GM12878 (cell line): Measurements from ENCODE around the gene SERPINA6.

Experiments
- IRF4 ChIP-seq: IDR thresholded peaks from 2 replicates; pipeline ENCODE4 v1.6.1; 2011; ENCODE audit warnings: low read depth, low read length
- MTA2 ChIP-seq: fragments of 450-650 bp; IDR thresholded peaks from 2 replicates; pipeline ENCODE4 v1.6.1; 2016; ENCODE audit warnings: low read depth, mild to moderate bottlenecking, moderate library complexity
- POLR2A ChIP-seq: IDR thresholded peaks from 2 replicates; pipeline ENCODE4 v1.6.1; 2011; ENCODE audit warnings: low read depth, mild to moderate bottlenecking, low read length
- RCOR1 ChIP-seq: conservative IDR thresholded peaks from 2 replicates; pipeline ENCODE4 v1.6.1; 2012; ENCODE audit warnings: low read depth, low read length, improper control_type of control experiment
- TF ChIP-seq, protein P1 (sequence below): IDR thresholded peaks from 2 replicates; pipeline ENCODE4 v1.6.1; 2012; ENCODE audit warnings: mild to moderate bottlenecking, low read depth, low read length

GRCh38 chr14:94305620-94306019 is 17.5 kb downstream of the SERPINA6 start:
- TF ChIP-seq, protein P1, sequence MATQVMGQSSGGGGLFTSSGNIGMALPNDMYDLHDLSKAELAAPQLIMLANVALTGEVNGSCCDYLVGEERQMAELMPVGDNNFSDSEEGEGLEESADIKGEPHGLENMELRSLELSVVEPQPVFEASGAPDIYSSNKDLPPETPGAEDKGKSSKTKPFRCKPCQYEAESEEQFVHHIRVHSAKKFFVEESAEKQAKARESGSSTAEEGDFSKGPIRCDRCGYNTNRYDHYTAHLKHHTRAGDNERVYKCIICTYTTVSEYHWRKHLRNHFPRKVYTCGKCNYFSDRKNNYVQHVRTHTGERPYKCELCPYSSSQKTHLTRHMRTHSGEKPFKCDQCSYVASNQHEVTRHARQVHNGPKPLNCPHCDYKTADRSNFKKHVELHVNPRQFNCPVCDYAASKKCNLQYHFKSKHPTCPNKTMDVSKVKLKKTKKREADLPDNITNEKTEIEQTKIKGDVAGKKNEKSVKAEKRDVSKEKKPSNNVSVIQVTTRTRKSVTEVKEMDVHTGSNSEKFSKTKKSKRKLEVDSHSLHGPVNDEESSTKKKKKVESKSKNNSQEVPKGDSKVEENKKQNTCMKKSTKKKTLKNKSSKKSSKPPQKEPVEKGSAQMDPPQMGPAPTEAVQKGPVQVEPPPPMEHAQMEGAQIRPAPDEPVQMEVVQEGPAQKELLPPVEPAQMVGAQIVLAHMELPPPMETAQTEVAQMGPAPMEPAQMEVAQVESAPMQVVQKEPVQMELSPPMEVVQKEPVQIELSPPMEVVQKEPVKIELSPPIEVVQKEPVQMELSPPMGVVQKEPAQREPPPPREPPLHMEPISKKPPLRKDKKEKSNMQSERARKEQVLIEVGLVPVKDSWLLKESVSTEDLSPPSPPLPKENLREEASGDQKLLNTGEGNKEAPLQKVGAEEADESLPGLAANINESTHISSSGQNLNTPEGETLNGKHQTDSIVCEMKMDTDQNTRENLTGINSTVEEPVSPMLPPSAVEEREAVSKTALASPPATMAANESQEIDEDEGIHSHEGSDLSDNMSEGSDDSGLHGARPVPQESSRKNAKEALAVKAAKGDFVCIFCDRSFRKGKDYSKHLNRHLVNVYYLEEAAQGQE, result no peak
- no peak for TF ChIP-seq MTA2
- no peak for TF ChIP-seq RCOR1
- TF ChIP-seq IRF4, result no peak
- TF ChIP-seq POLR2A, result no peak
